Activated CD4-positive, alpha-beta T cell treated with anti-CD3 and anti-CD28 coated beads, Interleukin-2, amount 10 ng/mL, durations not matched to agents 7 days and 5 days (primary cell): Measurements from ENCODE around the gene TLCD5. TPM values are rescaled to one million over a fixed set of nuclear protein-coding genes. Genes with fewer than 3 reads are reported as not detected.
A peak's percentile ranks its signal among the peaks of the same experiment; 100 is the strongest.

Source experiments
- CTCF ChIA-PET: fragments of 350-600 bp; sonication (Branson Sonifier 250); formaldehyde crosslinking; loops from one replicate; lab custom pipeline; 2021; ENCODE audit warnings: antibody characterized with exemption; lab: Charles Lee
- POLR2A ChIA-PET: fragments of 350-600 bp; sonication (Branson Sonifier 250); formaldehyde crosslinking; loops from one replicate; lab custom pipeline; 2021; ENCODE audit warnings: antibody characterized with exemption; lab: Charles Lee
- DNase-seq: peaks from one replicate; pipeline ENCODE4 v3.0.0-alpha.2; 2020
- H3K27ac Mint-ChIP-seq: one replicate; pipeline ENCODE4 v1.8.0; 2021; ENCODE audit warnings: mild to moderate bottlenecking, moderate library complexity, mixed read lengths
- H3K27me3 Mint-ChIP-seq: one replicate; pipeline ENCODE4 v1.8.0; 2021; ENCODE audit warnings: mixed read lengths
- H3K36me3 Mint-ChIP-seq: one replicate; pipeline ENCODE4 v1.8.0; 2021; ENCODE audit warnings: low read depth, mixed read lengths
- H3K4me1 Mint-ChIP-seq: one replicate; pipeline ENCODE4 v1.8.0; 2021; ENCODE audit warnings: mixed read lengths
- H3K4me3 Mint-ChIP-seq: one replicate; pipeline ENCODE4 v1.8.0; 2021; ENCODE audit warnings: mild to moderate bottlenecking, moderate library complexity, mixed read lengths
- H3K9me3 Mint-ChIP-seq: one replicate; pipeline ENCODE4 v1.8.0; 2021; ENCODE audit warnings: mixed read lengths
- total RNA-seq, 2 experiments: library from RNA; stranded (reverse); gene quantifications; one replicate each; pipeline ENCODE4 v1.2.3, GENCODE V29; 2021

TLCD5 gene
- total RNA-seq, 2 experiments from 2014 or later = 0.19 to 0.42 TPM

- Mint-ChIP-seq H3K4me3 (no peak overlapping the region), H3K27ac (no peak overlapping the region), H3K27me3 (peaks cover 63% of the 10 kb centered on the region), H3K9me3 (no peaks in the 10 kb centered on the region), H3K36me3 (no peaks in the 10 kb centered on the region), H3K4me1 (peaks cover 25% of the 10 kb centered on the region)
- POLR2A ChIA-PET = no interaction called here
- DNase-seq = no peak
- CTCF ChIA-PET = interaction anchor here (0.6 to 1.3 kb wide), 7 partner anchors 8 to 131 kb away, joined by 3 to 6 read pairs (median 3); partner anchors contain the start of gene TLCD5
These were observed 9.2 kb downstream of the TLCD5 start for GRCh38 chr11:120334332-120334731.

GRCh38 chr11:120334894-120335462, 9.9 kb downstream of the TLCD5 start:
- no peak overlapping the region for H3K27ac Mint-ChIP-seq
- no peaks in the 10 kb centered on the region for H3K9me3 Mint-ChIP-seq
- CTCF ChIA-PET = interaction anchor here (0.6 to 1.3 kb wide), 7 partner anchors 8 to 673 kb away, joined by 3 to 5 read pairs (median 3); no protein-coding TSS in a partner anchor
- peaks cover 31% of the 10 kb centered on the region for H3K4me1 Mint-ChIP-seq
- peak overlapping the region; percentile 51 for H3K4me3 Mint-ChIP-seq
- peak; percentile 73 for DNase-seq
- no peaks in the 10 kb centered on the region for H3K36me3 Mint-ChIP-seq
- POLR2A ChIA-PET = no interaction called here
- H3K27me3 Mint-ChIP-seq = peaks cover 65% of the 10 kb centered on the region

- peak overlapping the region; percentile 31 for H3K4me3 Mint-ChIP-seq
These were observed 10.4 kb downstream of the TLCD5 start for GRCh38 chr11:120335556-120335907.

DNA sequence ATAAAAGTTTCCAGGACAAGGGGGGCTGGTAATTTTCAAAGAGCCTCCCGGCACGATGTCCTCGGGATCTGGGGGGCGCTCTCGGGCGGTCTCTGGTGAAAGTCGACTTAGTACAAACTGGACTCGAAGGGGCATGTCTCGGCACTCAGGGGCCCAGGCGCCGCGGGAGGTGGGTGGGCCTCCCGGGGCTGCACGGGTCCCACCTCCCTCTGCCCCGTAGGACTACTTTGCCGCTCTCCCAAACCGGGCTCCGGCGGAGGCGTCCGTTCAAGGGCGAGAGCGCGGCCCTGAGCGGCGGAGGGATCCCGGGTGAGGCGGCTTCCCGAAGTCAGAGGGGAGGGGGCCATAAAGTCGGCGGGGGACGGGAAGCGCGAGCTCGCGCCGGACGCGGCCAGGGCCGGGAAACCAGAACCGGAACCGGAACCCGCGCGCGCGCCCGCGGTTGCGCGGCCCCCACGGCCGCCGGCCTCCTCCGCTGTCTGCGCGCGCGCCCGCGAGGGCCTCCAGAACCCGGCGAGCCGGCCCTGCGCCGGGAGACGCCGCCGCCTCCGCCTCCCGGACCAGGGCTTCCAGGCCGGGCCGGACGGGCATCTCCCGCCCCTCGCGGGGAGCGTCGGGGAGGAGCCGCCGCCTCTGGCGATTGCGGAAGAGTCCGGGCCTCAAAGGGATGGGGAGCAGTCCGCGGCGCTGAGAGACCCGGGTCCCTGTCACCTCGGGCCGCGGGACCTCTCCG, 11.0 kb downstream of the TLCD5 start, which contains the start of gene ARHGEF12:
Gene ARHGEF12 (plus strand): TSS at position 506 of the 733 bp plus-strand sequence. CDS start 831 bp downstream, outside the sequence.
- Mint-ChIP-seq H3K27ac (peak within 1 kb of the TSS; percentile 83), H3K4me1 (peaks cover 32% of the 10 kb centered on the region), H3K9me3 (no peaks in the 10 kb centered on the region), H3K36me3 (no peaks in the 10 kb centered on the region), H3K4me3 (peak within 1 kb of the TSS; percentile 82), H3K27me3 (peaks cover 68% of the 10 kb centered on the region)
- ChIA-PET POLR2A (no interaction called here), CTCF (no interaction called here)
- DNase-seq = peak; percentile 62

More at GRCh38 chr11:120335556-120335907, 10.4 kb downstream of the TLCD5 start:
- POLR2A ChIA-PET = no interaction called here
- CTCF ChIA-PET = interaction anchor here (0.6 to 1.0 kb wide), 3 partner anchors 8 to 672 kb away, joined by 3 to 5 read pairs (median 3); no protein-coding TSS in a partner anchor
- no peak for DNase-seq
- Mint-ChIP-seq H3K27me3 (peaks cover 67% of the 10 kb centered on the region), H3K27ac (no peak overlapping the region), H3K36me3 (no peaks in the 10 kb centered on the region), H3K9me3 (no peaks in the 10 kb centered on the region), H3K4me1 (peaks cover 32% of the 10 kb centered on the region)

GRCh38 chr11:120336641-120337354, 11.7 kb downstream of the TLCD5 start:
- Mint-ChIP-seq H3K36me3 (no peaks in the 10 kb centered on the region), H3K27ac (peak overlapping the region; percentile 83), H3K9me3 (no peaks in the 10 kb centered on the region), H3K4me1 (peaks cover 32% of the 10 kb centered on the region), H3K27me3 (peaks cover 69% of the 10 kb centered on the region), H3K4me3 (peak overlapping the region; percentile 82)
- peak; percentile 15 for DNase-seq
- CTCF ChIA-PET = interaction anchor here (0.8 kb wide), 1 partner anchor 101 kb away, joined by 3 read pairs; no protein-coding TSS in a partner anchor
- POLR2A ChIA-PET = no interaction called here

- POLR2A ChIA-PET = no interaction called here
- Mint-ChIP-seq H3K36me3 (no peaks in the 10 kb centered on the region), H3K27ac (peak overlapping the region; percentile 83), H3K27me3 (peaks cover 70% of the 10 kb centered on the region), H3K9me3 (peaks cover 3% of the 10 kb centered on the region), H3K4me1 (peaks cover 35% of the 10 kb centered on the region), H3K4me3 (peak overlapping the region; percentile 82)
- CTCF ChIA-PET = interaction anchor here (0.8 kb wide), 1 partner anchor 102 kb away, joined by 3 read pairs; no protein-coding TSS in a partner anchor
- no peak for DNase-seq
These were observed 12.4 kb downstream of the TLCD5 start for GRCh38 chr11:120337355-120338106.

- Mint-ChIP-seq H3K9me3 (peaks cover 3% of the 10 kb centered on the region), H3K27ac (no peak overlapping the region), H3K4me1 (peaks cover 36% of the 10 kb centered on the region), H3K36me3 (no peaks in the 10 kb centered on the region), H3K27me3 (peaks cover 63% of the 10 kb centered on the region), H3K4me3 (peak overlapping the region; percentile 82)
- ChIA-PET POLR2A (no interaction called here), CTCF (no interaction called here)
- no peak for DNase-seq
These were observed 13.2 kb downstream of the TLCD5 start for GRCh38 chr11:120338107-120338933.

DNA sequence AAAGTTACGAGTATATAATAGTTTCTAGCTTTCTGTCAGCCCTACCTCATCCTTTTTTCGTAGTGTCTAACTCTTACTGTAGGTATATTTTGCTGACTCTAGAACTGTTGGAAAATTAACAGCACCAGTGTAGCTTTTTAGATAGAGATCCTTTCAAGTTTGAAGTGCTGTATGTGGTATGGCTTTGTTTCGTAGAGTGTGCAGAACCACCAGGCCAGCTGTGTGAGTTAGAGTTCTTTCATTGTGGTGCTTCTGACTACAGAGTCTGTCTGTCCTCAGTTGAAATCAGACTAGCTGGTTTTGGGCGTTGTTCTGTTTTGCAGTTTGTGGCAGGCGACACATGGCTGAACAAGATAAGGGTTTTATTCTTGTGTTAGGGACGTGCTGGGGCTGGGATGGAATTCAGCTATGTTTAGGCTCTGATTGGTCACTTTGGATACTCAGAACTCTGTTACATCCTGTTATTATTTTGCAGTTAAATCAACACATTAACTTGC, 14.3 kb downstream of the TLCD5 start:
- Mint-ChIP-seq H3K4me1 (peaks cover 46% of the 10 kb centered on the region), H3K4me3 (peak overlapping the region; percentile 1), H3K27me3 (peaks cover 66% of the 10 kb centered on the region), H3K36me3 (no peaks in the 10 kb centered on the region), H3K27ac (no peak overlapping the region), H3K9me3 (peaks cover 3% of the 10 kb centered on the region)
- CTCF ChIA-PET = no interaction called here
- peak; percentile 14 for DNase-seq
- POLR2A ChIA-PET = no interaction called here

DNA sequence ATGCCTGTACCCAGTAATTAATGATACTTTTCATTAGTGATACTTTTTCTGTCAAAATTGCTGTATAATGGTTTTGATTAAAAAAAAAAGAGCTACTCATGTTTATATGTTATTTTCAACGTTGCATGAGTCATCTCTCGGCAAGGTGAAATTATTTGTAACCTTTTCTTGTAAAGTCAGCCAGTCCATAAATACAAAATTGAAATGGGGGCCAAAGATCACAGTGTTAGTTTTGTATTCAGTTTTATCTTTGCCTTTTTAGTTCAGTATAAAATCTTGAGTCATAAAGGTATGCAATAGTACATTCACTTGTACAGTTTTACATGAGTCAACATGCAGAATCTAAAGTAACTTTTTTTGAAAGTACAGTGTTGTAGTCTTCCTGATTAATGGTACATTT, 15.4 kb downstream of the TLCD5 start:
- Mint-ChIP-seq H3K9me3 (peaks cover 3% of the 10 kb centered on the region), H3K27ac (no peak overlapping the region), H3K4me3 (no peak overlapping the region), H3K27me3 (peaks cover 67% of the 10 kb centered on the region), H3K4me1 (peaks cover 47% of the 10 kb centered on the region), H3K36me3 (no peaks in the 10 kb centered on the region)
- no peak for DNase-seq
- CTCF ChIA-PET = no interaction called here
- POLR2A ChIA-PET = no interaction called here

DNA sequence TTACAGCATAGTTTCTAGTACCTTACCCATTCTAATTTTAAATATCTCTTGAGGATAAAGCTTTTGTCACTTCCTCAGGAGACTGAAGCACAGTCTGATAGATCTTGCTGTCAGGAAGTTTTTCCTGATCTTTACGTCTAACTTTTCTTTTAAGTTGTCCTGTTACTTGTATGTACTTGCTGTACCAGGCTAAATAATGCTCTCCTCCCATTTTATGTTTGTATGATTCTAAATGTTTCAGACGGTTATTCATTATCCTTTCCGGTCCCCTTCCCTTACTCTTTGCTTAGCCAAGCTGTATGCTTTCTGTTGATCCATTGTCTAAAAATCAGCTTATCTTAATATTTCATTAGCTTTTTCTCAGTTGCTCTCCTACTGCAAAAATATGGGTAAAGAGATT, 17.1 kb downstream of the TLCD5 start:
- Mint-ChIP-seq H3K4me1 (peaks cover 46% of the 10 kb centered on the region), H3K4me3 (no peak overlapping the region), H3K36me3 (no peaks in the 10 kb centered on the region), H3K27me3 (peaks cover 75% of the 10 kb centered on the region), H3K9me3 (peaks cover 3% of the 10 kb centered on the region), H3K27ac (no peak overlapping the region)
- no peak for DNase-seq
- ChIA-PET CTCF (interaction anchor here (0.7 kb wide), 1 partner anchor 110 kb away, joined by 3 read pairs; no protein-coding TSS in a partner anchor), POLR2A (no interaction called here)

DNA sequence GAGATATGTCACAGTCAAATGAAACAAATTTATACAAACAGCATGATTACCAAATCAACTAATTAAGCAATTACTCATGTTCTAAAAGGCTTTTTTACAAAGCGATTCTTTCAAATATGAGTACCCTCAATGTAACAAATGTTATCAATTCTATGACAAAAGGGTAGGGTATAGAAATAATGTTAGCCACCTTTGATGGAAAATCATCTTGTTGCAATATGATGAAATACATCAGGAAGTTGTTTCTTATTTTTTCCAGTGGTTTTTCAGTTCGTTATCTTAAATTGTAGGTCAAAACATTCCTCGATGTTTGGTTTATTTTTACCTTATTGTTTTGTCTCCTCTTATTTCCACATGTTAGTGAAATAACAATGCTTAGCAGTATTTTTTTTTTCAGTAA, 17.6 kb downstream of the TLCD5 start:
- Mint-ChIP-seq H3K9me3 (peaks cover 3% of the 10 kb centered on the region), H3K4me1 (peaks cover 43% of the 10 kb centered on the region), H3K27me3 (peaks cover 74% of the 10 kb centered on the region), H3K36me3 (no peaks in the 10 kb centered on the region), H3K27ac (no peak overlapping the region), H3K4me3 (no peak overlapping the region)
- no peak for DNase-seq
- POLR2A ChIA-PET = no interaction called here
- CTCF ChIA-PET = interaction anchor here (1.3 kb wide), 1 partner anchor 8 kb away, joined by 3 read pairs; no protein-coding TSS in a partner anchor
